ENCODE measurements around the gene UNG. TPM values are rescaled to one million over a fixed set of nuclear protein-coding genes. Genes with fewer than 3 reads are reported as not detected.

Gene UNG
- total and polyA plus RNA-seq, 8 donors, result 13.8 to 27.2 (median 18.6) TPM

DNA sequence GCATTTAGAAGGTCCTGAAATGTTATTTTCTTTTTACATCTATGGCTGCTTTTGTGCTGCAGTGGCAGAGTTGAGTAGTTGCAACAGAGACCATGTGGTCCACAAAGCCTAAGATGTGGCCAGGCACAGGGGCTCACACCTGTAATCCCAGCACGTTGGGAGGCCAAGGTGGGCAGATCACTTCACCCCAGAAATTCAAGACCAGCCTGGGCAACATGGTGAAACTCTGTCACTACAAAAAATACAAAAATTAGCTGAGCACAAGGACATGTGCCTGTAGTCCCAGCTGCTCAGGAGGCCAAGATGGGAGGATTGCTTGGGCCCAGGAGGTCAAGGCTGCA is 31.6 kb upstream of the UNG start:
- no peak for DNase-seq
- intact Hi-C loops (cut with DNase I; ENCODE audit: low total_unique reads), result no loop called here
- Histone ChIP-seq H3K4me3 (no peak overlapping the region), H3K4me1 (no peaks in the 10 kb centered on the region), H3K27me3 (no peaks in the 10 kb centered on the region), H3K9me3 (no peaks in the 10 kb centered on the region), H3K27ac (no peak overlapping the region), H3K36me3 (peaks cover 33 to 83% (median 58%) of the 10 kb centered on the region in 4 donors)
- TF ChIP-seq POLR2AphosphoS5 (IDR thresholded peaks at IDR 0.05) (no peak), EP300 (IDR thresholded peaks at IDR 0.05) (no peak), POLR2A (IDR thresholded peaks at IDR 0.05) (no peak)
- TF ChIP-seq, protein P1, sequence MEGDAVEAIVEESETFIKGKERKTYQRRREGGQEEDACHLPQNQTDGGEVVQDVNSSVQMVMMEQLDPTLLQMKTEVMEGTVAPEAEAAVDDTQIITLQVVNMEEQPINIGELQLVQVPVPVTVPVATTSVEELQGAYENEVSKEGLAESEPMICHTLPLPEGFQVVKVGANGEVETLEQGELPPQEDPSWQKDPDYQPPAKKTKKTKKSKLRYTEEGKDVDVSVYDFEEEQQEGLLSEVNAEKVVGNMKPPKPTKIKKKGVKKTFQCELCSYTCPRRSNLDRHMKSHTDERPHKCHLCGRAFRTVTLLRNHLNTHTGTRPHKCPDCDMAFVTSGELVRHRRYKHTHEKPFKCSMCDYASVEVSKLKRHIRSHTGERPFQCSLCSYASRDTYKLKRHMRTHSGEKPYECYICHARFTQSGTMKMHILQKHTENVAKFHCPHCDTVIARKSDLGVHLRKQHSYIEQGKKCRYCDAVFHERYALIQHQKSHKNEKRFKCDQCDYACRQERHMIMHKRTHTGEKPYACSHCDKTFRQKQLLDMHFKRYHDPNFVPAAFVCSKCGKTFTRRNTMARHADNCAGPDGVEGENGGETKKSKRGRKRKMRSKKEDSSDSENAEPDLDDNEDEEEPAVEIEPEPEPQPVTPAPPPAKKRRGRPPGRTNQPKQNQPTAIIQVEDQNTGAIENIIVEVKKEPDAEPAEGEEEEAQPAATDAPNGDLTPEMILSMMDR (IDR thresholded peaks at IDR 0.05), result no peak
- WGBS, 5 donors, result 58 to 88% (median 85%) methylated on average over 1 of the region's 1 CpG

DNA sequence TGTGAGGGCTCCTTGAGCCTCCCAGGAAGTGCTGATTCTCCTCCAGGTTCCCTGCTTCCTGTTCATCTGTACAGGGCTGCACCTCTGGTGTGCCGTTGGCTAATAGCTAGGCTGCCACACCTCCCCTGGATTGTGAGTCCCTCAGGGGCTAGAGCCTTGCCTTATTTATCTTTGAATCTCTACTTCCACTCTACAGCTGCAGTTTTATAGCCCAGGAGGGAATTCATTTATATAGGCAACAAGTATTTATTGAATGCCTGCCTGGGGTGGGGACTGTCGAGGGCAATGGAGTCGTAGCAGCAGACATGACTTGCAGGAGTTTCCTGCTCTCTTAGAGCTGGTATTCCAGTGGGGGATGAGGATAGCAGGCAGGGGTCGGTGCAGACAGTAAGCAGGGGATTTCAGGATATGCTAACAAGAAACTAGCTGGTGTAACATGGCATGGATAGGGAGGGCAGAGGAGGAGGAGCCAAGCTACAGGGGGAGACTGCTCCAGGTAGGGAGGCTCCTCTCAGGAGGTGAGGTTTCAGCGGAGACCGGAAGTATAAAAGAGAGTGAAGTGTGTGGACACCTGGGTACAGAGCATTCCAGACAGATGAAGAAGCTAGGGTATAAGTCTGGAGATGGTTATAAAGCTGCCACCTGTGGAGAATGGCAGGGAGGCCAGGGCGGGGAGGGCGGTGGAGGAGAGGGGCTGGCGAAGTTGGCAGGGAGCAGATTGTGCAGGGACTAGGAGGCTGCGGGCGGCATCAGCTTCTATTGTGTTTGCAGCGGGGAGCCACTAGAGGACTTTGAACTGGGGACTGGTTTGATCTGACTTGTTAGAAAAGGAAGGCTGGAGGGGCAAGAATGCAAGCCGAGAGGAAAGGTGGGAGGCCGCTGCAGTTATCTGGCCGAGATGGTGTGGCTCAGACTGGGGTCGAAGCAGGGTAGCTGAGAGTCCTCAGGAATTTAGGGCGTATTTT is 27.8 kb upstream of the UNG start:
- H3K27me3 ChIP-seq, result no peaks in the 10 kb centered on the region
- H3K9me3 ChIP-seq, result no peaks in the 10 kb centered on the region
- peak in 1 of 2 donors; percentile 68 for DNase-seq
- 51 to 81% (median 73%) methylated on average over 17 of the region's 17 CpGs for WGBS, 5 donors
- H3K4me1 ChIP-seq, result no peaks in the 10 kb centered on the region
- intact Hi-C loops (cut with DNase I; ENCODE audit: low total_unique reads), result no loop called here
- H3K27ac ChIP-seq, result no peak overlapping the region
- peaks cover 47 to 87% (median 75%) of the 10 kb centered on the region in 4 donors for H3K36me3 ChIP-seq
- no peak for TF ChIP-seq POLR2A (IDR thresholded peaks at IDR 0.05)
- TF ChIP-seq, protein P1 (IDR thresholded peaks at IDR 0.05), result no peak
- no peak for TF ChIP-seq POLR2AphosphoS5 (IDR thresholded peaks at IDR 0.05)
- TF ChIP-seq EP300 (IDR thresholded peaks at IDR 0.05), result no peak
- H3K4me3 ChIP-seq, result no peak overlapping the region

- no peak for DNase-seq
Measured at GRCh38 chr12:109074866-109075265, 22.5 kb upstream of the UNG start.

DNA sequence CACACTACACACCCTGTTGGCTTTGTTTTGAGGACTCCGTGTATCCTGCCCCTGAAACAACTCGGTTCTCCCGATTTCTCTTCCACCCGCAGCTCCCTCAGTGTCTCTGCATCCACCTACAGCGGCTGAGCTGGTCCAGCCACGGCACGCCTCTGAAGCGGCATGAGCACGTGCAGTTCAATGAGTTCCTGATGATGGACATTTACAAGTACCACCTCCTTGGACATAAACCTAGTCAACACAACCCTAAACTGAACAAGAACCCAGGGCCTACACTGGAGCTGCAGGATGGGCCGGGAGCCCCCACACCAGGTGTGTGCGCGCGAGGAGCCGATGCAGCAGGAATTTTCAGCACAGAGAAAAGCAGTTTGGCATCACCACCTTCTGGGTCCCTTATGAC is 14.6 kb upstream of the UNG start:
- DNase-seq, result no peak
- Histone ChIP-seq H3K9me3 (peaks cover 0 to 8% (median 5%) of the 10 kb centered on the region in 4 donors), H3K4me3 (no peak overlapping the region), H3K27me3 (no peaks in the 10 kb centered on the region), H3K27ac (no peak overlapping the region), H3K36me3 (peaks cover 58 to 96% (median 95%) of the 10 kb centered on the region in 4 donors), H3K4me1 (no peaks in the 10 kb centered on the region)
- WGBS, 5 donors, result 90 to 97% (median 95%) methylated on average over 14 of the region's 14 CpGs
- TF ChIP-seq POLR2AphosphoS5 (IDR thresholded peaks at IDR 0.05) (no peak), EP300 (IDR thresholded peaks at IDR 0.05) (no peak), POLR2A (IDR thresholded peaks at IDR 0.05) (no peak)
- TF ChIP-seq, protein P1 (IDR thresholded peaks at IDR 0.05), result no peak
- intact Hi-C loops (cut with DNase I; ENCODE audit: low total_unique reads), result no loop called here

More at GRCh38 chr12:109074866-109075265, 22.5 kb upstream of the UNG start:
- H3K27ac ChIP-seq, result no peak overlapping the region
- no peak for TF ChIP-seq EP300 (IDR thresholded peaks at IDR 0.05)
- TF ChIP-seq, protein P1 (IDR thresholded peaks at IDR 0.05), result no peak
- no peak for TF ChIP-seq POLR2A (IDR thresholded peaks at IDR 0.05)
- TF ChIP-seq POLR2AphosphoS5 (IDR thresholded peaks at IDR 0.05), result no peak
- H3K4me3 ChIP-seq, result no peak overlapping the region
- H3K36me3 ChIP-seq, result peaks cover 29 to 87% (median 79%) of the 10 kb centered on the region in 4 donors
- peaks cover 0 to 8% (median 5%) of the 10 kb centered on the region in 4 donors for H3K9me3 ChIP-seq
- intact Hi-C loops (cut with DNase I; ENCODE audit: low total_unique reads), result no loop called here
- H3K27me3 ChIP-seq, result no peaks in the 10 kb centered on the region
- no peaks in the 10 kb centered on the region for H3K4me1 ChIP-seq

Measured in stomach (tissue), 9 donors.